Measurements from ENCODE around the gene IGSF9B. TPM values are rescaled to one million over a fixed set of nuclear protein-coding genes. Genes with fewer than 3 reads are reported as not detected.

Gene IGSF9B
- total RNA-seq, 4 donors from 2014 or later = 24.1 to 120 (median 43.3) TPM

- ATAC-seq = no peak
- Histone ChIP-seq H3K36me3 (no peaks in the 10 kb centered on the region), H3K4me1 (peaks cover 5 to 94% (median 53%) of the 10 kb centered on the region in 3 donors), H3K4me3 (no peak overlapping the region), H3K27ac (peak overlapping the region; percentile 80 to 97 (median 94)), H3K27me3 (no peaks in the 10 kb centered on the region), H3K9me3 (no peaks in the 10 kb centered on the region)
- no peak for TF ChIP-seq POLR2A (IDR thresholded peaks at IDR 0.05)
- 0 to 33% methylated on average over 1 to 3 of the region's 5 CpGs for WGBS, 2 donors (ENCODE audit: low coverage in 1 of 2)
These were observed 3.2 kb downstream of the IGSF9B start for GRCh38 chr11:133953547-133953946.

- Histone ChIP-seq H3K27ac (peak overlapping the region; percentile 71 to 97 (median 94)), H3K9me3 (no peaks in the 10 kb centered on the region), H3K36me3 (no peaks in the 10 kb centered on the region), H3K4me3 (peak overlapping the region in 1 of 2 donors; percentile 44), H3K4me1 (peaks cover 5 to 94% (median 64%) of the 10 kb centered on the region in 3 donors), H3K27me3 (no peaks in the 10 kb centered on the region)
- no peak for ATAC-seq
- TF ChIP-seq POLR2A (IDR thresholded peaks at IDR 0.05) (no peak), EP300 (IDR thresholded peaks at IDR 0.05) (no peak), CTCF (IDR thresholded peaks at IDR 0.05) (no peak), POLR2AphosphoS5 (IDR thresholded peaks at IDR 0.05) (no peak)
- WGBS, 2 donors (ENCODE audit: low coverage in 1 of 2) = 60 to 68% methylated on average over 1 to 3 of the region's 10 CpGs
These were observed 4.3 kb downstream of the IGSF9B start for GRCh38 chr11:133952199-133953190.

GRCh38 chr11:133951327-133952198, 5.2 kb downstream of the IGSF9B start:
- H3K4me3 ChIP-seq = peak overlapping the region; percentile 23 to 44
- 2 to 12% methylated on average over 3 to 13 of the region's 32 CpGs for WGBS, 2 donors (ENCODE audit: low coverage in 1 of 2)
- TF ChIP-seq EP300 (IDR thresholded peaks at IDR 0.05) (no peak), POLR2AphosphoS5 (IDR thresholded peaks at IDR 0.05) (peak; percentile 84), CTCF (IDR thresholded peaks at IDR 0.05) (no peak), POLR2A (IDR thresholded peaks at IDR 0.05) (no peak)
- peak overlapping the region; percentile 71 to 97 (median 94) for H3K27ac ChIP-seq
- no peaks in the 10 kb centered on the region for H3K9me3 ChIP-seq
- ATAC-seq = peak; percentile 8
- H3K4me1 ChIP-seq = peaks cover 7 to 99% (median 73%) of the 10 kb centered on the region in 3 donors
- H3K36me3 ChIP-seq = no peaks in the 10 kb centered on the region
- H3K27me3 ChIP-seq = no peaks in the 10 kb centered on the region

GRCh38 chr11:133950874-133951326, 5.9 kb downstream of the IGSF9B start:
- Histone ChIP-seq H3K9me3 (no peaks in the 10 kb centered on the region), H3K4me1 (peaks cover 7 to 100% (median 80%) of the 10 kb centered on the region in 3 donors), H3K27ac (peak overlapping the region; percentile 71 to 97 (median 94)), H3K36me3 (no peaks in the 10 kb centered on the region), H3K27me3 (no peaks in the 10 kb centered on the region), H3K4me3 (peak overlapping the region; percentile 23 to 44)
- WGBS, 2 donors (ENCODE audit: low coverage in 1 of 2) = 0 to 11% methylated on average over 1 to 12 of the region's 17 CpGs
- TF ChIP-seq POLR2AphosphoS5 (IDR thresholded peaks at IDR 0.05) (peak; percentile 49), POLR2A (IDR thresholded peaks at IDR 0.05) (no peak)
- ATAC-seq = peak; percentile 4

GRCh38 chr11:133950421-133950820, 6.3 kb downstream of the IGSF9B start:
- Histone ChIP-seq H3K9me3 (no peaks in the 10 kb centered on the region), H3K27ac (peak overlapping the region; percentile 10 to 97 (median 94)), H3K36me3 (no peaks in the 10 kb centered on the region), H3K27me3 (no peaks in the 10 kb centered on the region), H3K4me3 (peak overlapping the region in 1 of 2 donors; percentile 44), H3K4me1 (peaks cover 7 to 100% (median 83%) of the 10 kb centered on the region in 3 donors)
- TF ChIP-seq CTCF (IDR thresholded peaks at IDR 0.05) (no peak), EP300 (IDR thresholded peaks at IDR 0.05) (no peak), POLR2AphosphoS5 (IDR thresholded peaks at IDR 0.05) (no peak), POLR2A (IDR thresholded peaks at IDR 0.05) (no peak)
- 40% methylated on average over 2 of the region's 12 CpGs; no CpG with 5 or more reads in 1 of the 2 donors for WGBS, 2 donors (ENCODE audit: low coverage in 1 of 2)
- ATAC-seq = no peak

Data from gastroesophageal sphincter (tissue), 4 donors.